Stimulated activated CD8-positive, alpha-beta memory T cell treated with anti-CD3 and anti-CD28 coated beads, Interleukin-2, amount 100 ng/mL, for 1 hour (primary cell): ENCODE data around the gene DCLK2.

Experiments used
- DNase-seq, 2 donors: peaks; one replicate each; pipeline ENCODE4 v3.0.0-alpha.2; 2020; ENCODE audit warnings: low read depth in 2 of 2

The DCLK2 gene

DNA sequence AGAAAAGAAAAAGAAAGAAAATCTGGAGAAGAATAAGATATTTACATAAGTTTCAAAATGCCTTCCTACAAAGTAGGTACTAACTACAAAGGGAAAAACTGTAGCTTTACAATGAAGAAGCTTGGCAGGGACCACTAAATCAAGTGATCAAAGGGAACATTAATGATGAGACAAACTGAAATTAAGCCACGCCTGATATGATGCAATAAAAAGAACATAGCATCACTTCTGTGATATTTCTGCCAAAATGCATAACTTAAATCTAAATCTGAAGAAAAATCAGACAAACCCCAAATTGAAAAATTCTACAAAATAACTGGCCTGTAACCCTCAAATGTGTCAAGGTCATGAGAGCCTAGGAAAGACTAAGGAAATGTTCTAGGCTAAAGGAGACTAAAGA lies 8.9 kb upstream of the DCLK2 start:
- DNase-seq: no peak

DNA sequence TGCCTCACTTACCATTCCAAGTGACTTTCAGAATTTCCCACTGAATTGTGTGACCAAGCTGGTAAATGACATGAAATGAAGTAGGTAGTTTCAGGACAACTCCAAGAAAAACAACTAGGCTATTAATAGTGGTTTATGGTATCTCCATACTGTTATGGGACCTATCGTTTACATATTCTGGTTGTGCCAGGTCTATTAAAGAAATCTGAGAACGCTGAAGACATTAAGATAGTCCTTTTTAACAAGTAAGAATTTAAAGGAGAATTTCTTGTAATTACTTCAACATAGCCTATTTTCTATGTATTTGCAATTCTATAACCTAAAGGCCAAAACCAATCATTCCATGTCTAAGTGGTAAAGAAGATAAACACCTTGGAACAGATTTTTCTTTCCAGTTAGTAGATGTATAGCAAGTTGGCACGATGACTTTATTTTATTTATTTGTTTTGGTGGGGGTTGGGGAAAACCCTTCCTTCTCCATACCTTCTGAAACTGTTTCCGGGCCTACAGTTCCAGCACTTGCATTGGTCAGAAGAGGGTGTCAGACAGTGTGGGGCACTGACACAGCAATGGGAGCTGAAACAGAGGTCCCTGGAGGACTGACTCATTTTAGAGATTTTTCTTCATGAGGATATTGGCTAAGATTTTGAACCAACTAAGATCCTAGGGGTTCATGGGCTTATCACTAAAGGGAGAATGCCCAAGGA lies 7.6 kb upstream of the DCLK2 start:
- DNase-seq: no peak

DNA sequence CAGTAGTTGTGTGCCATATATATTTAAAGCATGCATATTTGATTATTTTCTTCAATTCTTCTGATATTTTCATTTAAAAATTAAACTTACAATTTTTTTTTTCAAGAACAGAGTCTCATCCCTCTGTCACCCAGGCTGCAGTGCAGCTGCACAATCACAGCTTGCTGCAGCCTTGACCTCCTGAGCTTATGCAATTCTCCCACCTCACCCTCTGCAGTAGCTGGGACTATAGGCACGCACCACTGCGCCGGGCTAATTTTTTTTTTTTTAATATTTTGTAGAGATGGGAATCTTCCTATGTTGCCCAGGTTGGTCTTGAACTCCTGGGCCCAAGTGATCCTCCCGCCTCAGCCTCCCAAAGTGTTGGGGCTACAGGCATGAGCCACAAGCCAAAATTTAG lies 5.8 kb upstream of the DCLK2 start:
- DNase-seq: no peak

DNA sequence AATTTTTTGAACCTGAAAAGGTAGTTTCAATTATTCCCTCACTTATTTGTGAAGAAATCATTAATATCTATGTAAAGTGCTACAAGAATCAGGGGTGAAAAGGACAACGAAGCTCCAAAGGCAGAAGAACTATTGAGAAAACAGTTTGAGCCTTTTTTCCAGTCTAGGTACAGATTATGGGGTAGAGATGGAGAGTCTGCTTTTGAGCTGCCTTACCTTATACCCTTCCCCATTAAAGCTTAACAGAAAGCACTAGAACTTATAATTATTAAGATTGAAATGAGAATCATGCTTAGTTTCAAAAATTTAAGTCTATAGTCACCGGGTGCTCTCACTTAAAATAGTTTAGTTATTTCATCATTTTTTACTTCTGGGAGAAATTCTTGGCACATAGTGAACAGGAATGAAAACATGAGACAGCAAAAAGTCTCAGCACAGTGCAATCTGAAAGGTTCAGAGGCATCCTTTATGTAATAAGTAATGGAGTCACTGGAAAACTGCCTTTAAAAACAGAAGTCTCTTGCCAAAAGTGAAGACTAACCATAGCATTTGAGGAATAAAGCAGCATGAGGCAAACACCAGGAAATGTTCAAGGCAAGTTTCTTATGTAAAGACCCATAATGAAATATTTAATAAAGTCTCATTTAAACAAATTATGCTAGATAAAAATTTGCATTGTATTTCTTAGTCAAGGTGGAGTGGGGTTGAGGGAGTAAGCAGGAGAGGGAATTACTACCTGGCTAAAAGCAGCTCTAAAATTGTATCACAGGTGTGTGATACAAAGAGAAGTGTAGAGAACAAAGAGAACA lies 5.1 kb upstream of the DCLK2 start:
- DNase-seq: no peak

DNA sequence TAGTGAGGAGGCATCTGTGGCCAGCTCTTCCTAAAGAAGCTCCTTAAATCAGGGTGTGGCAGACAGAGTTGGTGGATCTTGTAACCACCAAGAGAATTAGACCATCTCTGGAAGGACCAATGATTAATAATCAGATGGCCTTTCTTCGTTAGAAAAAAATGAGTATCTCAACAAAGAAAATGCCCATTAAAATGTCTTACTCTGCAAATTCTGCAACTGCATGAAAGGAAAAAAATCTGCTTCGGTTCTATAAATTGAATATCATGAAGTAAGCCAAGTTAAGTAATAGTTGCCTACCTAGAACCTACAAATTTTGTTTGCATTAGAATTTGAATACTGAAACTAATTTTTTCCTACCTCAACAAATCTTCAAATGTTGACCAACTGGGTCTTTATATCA lies 4.2 kb upstream of the DCLK2 start:
- no peak for DNase-seq

DNA sequence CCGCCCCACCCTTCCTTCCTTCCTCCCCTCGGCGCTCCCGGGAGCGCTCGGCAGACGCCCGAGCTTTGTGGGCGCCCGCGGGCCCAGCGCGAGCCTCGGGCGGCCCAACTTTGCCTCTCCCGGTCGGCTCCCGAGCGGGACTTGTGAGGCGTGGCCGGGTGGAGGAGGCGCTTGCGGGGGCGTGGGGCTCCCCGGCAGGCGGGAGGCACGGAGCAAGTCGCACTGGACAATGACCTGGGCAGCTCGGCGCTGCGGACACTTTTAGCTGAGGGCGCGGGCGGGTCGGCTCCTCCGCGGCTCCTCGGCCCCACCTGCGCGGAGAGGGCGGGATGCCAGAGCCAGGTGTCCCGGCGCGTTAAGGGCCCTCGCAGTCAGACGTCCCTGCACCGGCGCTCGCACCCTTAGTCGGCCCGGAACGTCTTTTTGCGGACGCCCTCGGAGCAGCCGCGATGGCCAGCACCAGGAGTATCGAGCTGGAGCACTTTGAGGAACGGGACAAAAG lies 385 bp downstream of the DCLK2 start:
- DNase-seq: no peak

DNA sequence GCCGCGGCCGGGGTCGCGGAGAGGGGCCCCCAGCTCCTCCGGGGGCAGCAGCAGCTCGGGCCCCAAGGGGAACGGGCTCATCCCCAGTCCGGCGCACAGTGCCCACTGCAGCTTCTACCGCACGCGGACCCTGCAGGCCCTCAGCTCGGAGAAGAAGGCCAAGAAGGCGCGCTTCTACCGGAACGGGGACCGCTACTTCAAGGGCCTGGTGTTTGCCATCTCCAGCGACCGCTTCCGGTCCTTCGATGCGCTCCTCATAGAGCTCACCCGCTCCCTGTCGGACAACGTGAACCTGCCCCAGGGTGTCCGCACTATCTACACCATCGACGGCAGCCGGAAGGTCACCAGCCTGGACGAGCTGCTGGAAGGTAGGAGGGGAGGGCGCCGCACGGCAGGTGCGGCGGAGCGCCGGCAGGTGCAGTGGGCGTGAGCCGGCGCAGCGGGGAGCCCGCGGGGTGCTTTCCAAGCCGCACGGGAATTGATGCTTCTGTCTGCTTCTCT lies 886 bp downstream of the DCLK2 start:
- DNase-seq: no peak

DNA sequence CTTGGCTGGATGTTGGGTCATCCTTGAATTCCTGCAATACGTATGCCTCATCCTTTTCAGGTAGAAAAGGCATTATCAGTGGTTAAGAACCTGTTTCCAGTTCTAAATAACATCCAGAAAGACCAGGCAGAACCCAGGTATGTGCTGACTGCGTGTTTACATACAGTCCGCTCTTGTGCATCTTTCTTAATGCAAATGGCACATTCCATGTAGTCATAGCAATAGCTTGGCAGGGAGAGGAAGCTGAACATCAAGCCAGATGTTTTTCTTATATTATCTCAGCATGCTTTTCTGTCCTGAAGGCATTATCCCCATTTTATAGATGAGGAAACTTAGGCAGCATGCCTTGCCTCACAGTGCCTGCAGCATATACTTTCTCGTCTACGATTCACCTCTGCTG lies 2.1 kb downstream of the DCLK2 start:
- DNase-seq: no peak

DNA sequence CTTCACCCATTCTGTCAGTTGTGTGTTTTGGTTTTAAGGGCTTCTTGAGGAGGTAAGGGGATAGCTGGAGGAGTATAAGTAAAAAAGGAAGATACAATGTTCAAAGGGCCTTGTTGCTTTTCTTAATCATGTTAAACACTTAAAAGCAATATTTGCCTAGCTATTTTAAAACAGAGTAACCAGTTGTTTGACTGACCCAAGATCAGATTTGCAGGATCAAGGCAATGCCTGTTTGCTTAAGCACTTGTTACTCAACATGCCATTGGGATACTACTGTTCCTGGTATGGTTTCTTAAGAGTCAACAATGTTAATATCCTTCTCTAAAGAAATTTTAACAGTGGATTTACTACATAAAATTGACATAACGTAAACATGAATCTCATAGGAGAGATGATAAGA lies 2.6 kb downstream of the DCLK2 start:
- DNase-seq: no peak

DNA sequence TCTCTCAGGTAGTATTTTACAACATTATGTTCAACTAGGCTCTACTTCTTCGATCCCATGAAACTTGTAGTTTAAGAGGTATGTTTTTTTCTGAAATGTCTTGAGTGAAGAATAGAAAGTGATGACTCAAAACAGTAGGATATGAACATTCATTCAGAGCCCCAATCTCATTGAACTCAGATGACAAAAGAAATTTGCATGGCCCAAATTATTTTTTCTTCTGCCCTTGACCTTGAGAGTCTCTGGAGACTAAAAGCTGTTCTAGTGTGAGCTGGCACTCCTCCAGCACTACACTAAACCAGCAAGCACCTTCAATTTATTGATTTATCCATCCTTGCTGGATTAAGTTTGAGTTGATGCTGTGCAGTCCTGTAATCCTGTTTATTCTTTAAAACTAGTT lies 4.0 kb downstream of the DCLK2 start:
- no peak for DNase-seq

DNA sequence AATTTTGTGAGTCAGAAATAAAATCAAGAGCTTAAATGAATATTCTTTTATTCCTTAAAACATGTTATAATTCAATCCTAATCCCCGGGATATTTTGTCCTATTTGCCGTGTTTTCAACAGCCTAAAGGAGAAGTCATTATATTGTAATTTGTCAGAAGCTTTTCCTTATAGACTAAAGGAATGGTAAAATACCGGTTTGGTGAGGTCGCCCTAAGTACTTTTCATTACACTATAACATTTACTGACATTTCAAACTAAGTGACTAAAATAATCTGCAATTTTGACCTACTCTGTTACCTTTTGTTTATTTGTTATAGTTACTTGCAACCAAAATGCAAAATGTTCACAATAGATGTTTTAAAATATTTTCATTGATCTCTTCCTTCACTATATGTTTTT lies 8.8 kb downstream of the DCLK2 start:
- DNase-seq: no peak

DNA sequence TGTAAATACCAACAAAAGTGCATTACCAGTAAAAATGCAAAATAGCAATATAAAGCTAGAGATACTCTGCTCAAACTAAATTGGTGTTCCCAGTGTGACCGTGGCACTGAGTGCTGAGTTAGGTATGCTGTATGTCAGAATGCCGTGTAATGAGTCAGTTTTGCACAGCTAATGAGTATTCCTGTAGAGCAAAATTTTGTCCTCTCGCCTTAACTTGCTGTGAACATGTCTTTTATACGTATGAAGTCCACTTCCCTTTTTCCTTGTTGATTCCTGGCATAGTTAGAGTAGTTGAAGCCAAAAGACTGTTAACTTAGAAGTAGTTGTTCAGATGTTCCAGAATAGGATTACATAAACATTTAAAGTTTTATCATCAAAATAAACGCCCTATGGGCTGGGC lies 11.5 kb downstream of the DCLK2 start:
- DNase-seq: no peak

DNA sequence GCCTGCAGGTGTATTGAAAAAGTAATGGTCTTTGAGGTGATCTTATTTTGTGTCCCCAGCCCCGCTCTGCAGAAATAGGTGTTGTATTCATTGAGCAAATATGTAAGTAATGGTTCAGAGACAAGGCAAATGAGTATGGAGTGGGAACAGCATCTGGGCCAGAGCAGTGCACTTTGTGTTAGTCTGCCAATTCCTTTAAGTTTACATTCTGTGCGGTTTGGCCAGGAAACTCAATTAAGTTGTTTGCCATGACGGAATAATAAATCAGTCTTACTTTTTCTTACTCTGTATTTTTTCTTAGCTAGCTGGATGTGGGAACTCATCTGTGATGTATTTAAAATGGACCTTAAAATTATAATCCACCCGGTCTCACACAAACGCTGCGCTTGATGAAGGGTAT lies 12.6 kb downstream of the DCLK2 start:
- no peak for DNase-seq

DNA sequence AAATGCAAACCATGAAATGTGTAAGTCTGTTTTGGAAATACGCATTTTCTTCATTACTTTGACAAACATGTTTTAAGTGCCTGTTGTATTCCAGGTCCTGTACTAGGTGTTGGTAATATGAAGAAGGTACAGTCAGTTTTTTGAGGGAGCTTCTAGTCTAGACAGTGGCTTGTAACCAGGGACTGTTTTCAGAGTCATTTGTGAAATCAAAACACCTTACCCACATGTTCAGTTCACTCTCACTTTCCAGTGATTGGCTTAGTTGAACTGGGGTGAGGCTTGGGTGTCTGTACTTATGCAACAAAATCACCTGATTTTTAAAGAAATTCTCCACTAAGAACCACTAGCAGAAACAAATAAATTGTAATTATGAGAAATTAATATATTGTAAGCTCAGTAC lies 16.4 kb downstream of the DCLK2 start:
- DNase-seq: no peak

DNA sequence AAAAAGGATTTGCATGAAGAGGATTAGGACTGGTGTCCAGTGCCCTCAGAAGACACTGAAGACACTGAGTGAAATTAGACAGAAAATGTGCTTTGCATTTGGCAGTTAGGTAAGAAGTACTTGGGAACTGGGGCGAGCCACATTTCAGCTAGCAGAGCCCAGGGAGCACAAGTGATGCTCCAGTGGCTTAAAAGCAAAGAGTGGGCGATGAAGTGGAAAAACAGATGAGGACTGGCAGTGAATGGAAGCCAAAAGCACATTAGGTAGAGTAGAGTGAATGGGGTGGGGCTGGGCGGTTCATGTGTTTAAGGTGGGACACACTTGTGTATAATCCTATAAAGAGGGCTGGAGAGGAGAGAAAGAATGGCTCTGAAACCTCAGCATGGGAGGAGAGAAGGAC lies 18.4 kb downstream of the DCLK2 start:
- DNase-seq: no peak

DNA sequence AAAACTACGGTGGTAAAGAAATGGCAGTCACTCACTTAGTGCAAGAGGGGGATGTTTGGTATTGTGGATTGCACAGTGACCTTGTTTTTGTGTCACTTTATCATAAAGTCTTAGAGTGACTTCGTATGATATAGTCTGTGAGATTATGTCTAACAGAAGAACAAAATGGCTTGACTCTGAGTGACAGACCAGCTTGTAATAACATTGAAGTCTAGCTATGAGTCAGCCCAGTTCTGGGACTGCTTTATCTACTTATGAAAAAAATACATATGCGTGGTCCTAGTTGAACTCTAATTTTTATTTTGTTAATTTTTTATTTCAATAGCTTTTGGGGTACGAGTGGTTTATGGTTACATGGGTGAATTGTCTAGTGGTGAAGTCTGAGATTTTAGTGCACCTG lies 20.0 kb downstream of the DCLK2 start:
- DNase-seq: no peak

DNA sequence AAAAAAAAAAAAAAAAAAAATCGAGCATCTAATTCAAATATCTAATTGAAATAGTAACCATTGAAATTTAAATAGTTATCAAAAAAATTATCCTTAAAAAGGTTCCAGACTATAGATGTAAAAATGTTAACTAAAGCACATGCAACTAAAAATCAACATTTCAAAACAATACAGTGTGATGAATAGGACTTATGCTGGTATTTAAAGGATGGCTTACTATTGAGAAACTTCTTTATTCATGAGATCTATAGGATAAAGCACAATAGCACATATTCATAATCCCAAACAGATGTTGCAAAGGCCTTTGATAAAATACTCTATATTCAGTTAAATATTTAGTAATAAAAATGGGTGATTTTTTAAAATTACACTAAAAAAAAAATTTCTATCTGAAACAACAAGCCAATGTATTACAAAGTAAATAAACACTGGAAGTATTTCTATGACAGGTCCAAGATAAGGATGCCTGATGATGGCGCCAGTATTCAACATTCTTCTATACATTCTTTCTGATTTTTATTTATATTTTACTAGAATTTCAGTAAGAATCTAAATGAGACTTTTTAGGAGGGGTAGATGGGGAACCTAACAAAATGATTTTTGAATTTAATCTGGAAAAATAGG lies 26.3 kb downstream of the DCLK2 start:
- DNase-seq: no peak

DNA sequence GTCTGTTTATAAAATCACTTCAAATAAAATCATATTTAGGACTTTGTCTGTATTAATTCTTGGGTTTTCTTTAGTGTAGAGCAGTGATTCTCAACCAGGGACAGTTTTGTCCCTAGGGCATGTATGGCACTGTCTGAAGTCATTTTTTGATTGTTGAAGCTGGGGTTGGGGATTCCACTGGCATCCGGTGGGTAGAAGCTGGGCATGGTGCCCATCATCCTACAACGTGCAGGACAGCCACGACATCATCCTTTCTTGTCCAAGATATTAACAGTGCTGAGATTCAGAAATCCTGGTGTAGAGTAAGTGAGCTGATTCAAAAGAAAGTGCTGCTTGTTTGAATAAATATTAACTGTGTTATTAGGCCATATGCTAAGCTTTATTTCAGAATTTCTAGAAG lies 28.6 kb downstream of the DCLK2 start:
- DNase-seq: no peak

DNA sequence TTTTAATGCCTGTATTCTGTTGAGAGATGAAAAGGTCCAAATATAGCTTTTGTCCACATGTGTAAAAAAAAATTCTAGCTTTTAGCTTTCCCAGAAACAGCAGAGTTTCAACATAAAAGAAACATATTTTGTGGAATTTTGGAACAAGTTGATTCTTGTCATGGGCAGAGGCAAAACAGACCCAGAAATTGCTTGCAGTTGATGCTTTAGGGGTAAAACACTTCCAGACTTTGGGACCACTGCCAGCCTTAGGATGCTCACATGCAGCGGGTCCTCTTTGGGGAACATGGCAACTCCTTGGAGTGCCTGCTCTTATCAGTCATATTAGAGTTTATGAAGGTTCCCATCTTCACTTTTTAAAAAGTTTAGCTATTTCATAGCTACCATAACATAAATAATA lies 30.4 kb downstream of the DCLK2 start:
- no peak for DNase-seq

DNA sequence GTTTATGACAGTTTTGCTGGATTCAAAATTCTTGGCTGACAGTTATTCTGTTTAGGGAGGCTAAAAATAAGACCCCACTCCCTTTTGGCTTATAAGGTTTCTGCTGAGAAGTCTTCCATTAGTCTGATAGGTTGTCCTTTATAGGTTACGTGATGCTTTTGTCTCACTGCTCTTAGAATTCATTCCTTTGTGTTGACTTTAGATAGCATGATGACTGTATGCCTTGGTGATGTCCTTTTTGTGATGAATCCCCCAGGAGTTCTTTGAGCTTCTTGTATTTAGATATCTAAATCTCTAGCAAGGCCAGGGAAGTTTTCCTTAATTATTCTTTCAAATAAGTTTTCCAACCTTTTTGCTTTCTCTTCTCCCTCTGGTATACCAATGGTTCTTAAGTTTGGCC lies 36.4 kb downstream of the DCLK2 start:
- DNase-seq: no peak

DNA sequence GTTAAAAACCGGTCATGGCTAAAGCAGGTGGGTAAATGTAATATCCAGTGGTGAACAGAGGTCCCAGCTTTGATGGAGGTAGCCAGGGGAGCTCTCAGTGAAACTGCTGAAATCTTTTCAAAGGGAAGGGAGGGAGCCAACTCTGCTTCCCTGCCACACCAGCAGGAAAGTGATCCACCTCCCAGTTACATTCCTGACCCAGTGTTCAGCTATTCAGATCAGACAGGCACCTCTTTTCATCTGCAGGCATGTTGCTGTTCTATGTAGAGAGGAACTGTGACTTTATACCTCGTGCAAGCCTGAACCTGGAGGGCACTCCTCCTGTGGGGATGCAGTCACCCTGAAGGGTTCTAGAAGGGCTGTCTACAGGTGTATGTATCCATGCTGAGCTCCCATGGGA lies 37.6 kb downstream of the DCLK2 start:
- DNase-seq: no peak

DNA sequence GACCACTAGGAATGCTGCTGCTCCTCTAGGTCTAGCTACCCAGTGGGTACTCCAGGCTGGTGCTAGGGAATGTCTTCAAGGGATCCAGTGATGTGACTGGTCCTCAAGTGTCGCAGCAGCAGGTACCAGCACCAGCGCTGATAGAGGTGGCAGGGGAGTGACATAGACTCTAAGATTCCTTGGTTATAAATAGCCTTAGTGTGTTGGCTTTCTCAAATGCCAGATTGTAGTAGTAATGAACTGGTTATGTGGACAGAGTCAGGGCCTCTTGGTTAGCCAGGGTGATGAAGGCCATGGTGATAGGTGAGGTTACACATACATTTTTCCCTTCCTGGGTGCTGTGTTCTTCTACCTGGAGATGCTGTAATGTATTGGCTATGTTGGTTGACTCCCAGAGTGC lies 38.3 kb downstream of the DCLK2 start:
- DNase-seq: no peak

DNA sequence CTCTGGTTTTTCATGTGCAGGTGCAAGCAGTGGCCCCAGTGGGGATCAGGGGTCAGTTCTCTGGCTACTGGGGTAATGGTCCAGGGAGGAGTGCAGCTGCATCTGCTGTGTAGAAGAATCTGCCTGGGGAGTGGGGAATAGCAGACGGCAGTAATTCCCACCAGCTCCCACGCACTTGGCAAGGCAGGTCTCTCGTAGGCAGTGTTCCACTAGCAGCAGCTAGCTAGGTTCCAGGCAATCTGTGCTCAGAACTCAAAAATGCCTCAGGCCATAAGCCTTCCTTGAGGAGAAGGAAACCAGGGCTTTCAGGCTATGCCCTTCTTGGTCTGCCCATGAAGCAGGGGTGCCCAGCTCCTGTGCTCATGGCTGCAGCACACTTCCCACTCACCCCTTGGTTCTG lies 38.8 kb downstream of the DCLK2 start:
- DNase-seq: no peak
